ENCODE data around the gene FOXL2.

GRCh38 chr3:138937690-138938055 lies 9.3 kb downstream of the FOXL2 start:
- TF ChIP-seq CTCF (IDR thresholded peaks at IDR 0.05; ENCODE audit: low read depth, low read length, poor library complexity, severe bottlenecking): no peak
- peak; percentile 53; the same call in 1 of the 2 replicates for TF ChIP-seq EZH2phosphoT487 (IDR thresholded peaks at IDR 0.05; ENCODE audit: borderline replicate concordance, low read length)

All from DOHH2 (cell line).